Activated CD4-positive, alpha-beta T cell treated with anti-CD3 and anti-CD28 coated beads for 36 hours (primary cell): ENCODE measurements around the gene SUSD4. TPM values are rescaled to one million over a fixed set of nuclear protein-coding genes. Genes with fewer than 3 reads are reported as not detected.
A peak's percentile ranks its signal among the peaks of the same experiment; 100 is the strongest.

Experiments
- ATAC-seq: fragments of 200-7000 bp; cut with Tn5 transposase; one replicate; pipeline ENCODE4 v1.10.0; 2021; ENCODE audit warnings: mild to moderate bottlenecking, moderate library complexity
- CTCF ChIA-PET: fragments of 350-600 bp; sonication (Branson Sonifier 250); formaldehyde crosslinking; loops from one replicate; lab custom pipeline; 2021; ENCODE audit warnings: antibody characterized with exemption; lab: Charles Lee
- POLR2A ChIA-PET: fragments of 350-600 bp; sonication (Branson Sonifier 250); formaldehyde crosslinking; loops from one replicate; lab custom pipeline; 2021; ENCODE audit warnings: antibody characterized with exemption, inconsistent platforms; lab: Charles Lee
- DNase-seq: peaks from one replicate; pipeline ENCODE4 v3.0.0-alpha.2; 2020
- H3K27ac Mint-ChIP-seq: one replicate; pipeline ENCODE4 v1.8.0; 2021; ENCODE audit warnings: mixed read lengths
- H3K27me3 Mint-ChIP-seq: one replicate; pipeline ENCODE4 v1.8.0; 2021; ENCODE audit warnings: mixed read lengths
- H3K36me3 Mint-ChIP-seq: one replicate; pipeline ENCODE4 v1.8.0; 2021; ENCODE audit warnings: low read depth, mixed read lengths
- H3K4me1 Mint-ChIP-seq: one replicate; pipeline ENCODE4 v1.8.0; 2021; ENCODE audit warnings: mixed read lengths
- H3K4me3 Mint-ChIP-seq: one replicate; pipeline ENCODE4 v1.8.0; 2021; ENCODE audit warnings: mild to moderate bottlenecking, moderate library complexity, mixed read lengths
- H3K9me3 Mint-ChIP-seq: one replicate; pipeline ENCODE4 v1.8.0; 2021; ENCODE audit warnings: low read depth, mixed read lengths
- intact Hi-C, 2 experiments: fragments of 100-400 bp; cut with DNase I in 1 of 2; cut with micrococcal nuclease in 1 of 2; formaldehyde crosslinking; loops; one replicate each; pipeline versions ENCODE4 v1.14.2 to v1.15.1; 2022 to 2024; cut with DNase I, micrococcal nuclease
- total RNA-seq, 2 experiments: library from RNA; stranded (reverse); gene quantifications; one replicate each; pipeline ENCODE4 v1.2.3, GENCODE V29; 2021

Gene SUSD4
- total RNA-seq, 2 experiments from 2014 or later, result 1.9 to 2.2 TPM

DNA sequence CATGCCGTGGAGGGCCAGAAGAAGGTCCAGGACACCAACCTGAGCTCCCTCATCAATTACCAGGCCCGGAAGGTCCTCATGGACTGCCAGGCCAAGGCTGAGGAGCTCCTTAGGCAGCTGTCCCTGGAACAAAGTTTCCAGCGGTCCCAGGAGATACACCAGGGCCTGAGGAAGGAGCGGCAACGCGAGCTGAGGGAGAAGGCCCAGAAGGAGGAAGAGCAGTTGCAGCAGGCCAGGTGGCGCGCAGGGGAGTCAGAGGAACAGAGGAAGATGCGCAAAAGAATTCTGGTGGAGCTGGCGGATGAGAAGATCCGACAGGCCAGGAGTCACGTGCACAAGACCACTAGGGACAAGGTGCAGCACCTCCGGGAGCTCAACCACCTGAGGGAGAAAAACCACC, 30.7 kb upstream of the SUSD4 start:
- ATAC-seq, result no peak
- Mint-ChIP-seq H3K4me3 (no peak overlapping the region), H3K4me1 (peaks cover 2% of the 10 kb centered on the region), H3K27me3 (peaks cover 21% of the 10 kb centered on the region), H3K9me3 (no peaks in the 10 kb centered on the region), H3K36me3 (no peaks in the 10 kb centered on the region), H3K27ac (no peak overlapping the region)
- DNase-seq, result no peak
- POLR2A ChIA-PET, result no interaction called here
- CTCF ChIA-PET, result no interaction called here
- intact Hi-C loops, result no loop called here

DNA sequence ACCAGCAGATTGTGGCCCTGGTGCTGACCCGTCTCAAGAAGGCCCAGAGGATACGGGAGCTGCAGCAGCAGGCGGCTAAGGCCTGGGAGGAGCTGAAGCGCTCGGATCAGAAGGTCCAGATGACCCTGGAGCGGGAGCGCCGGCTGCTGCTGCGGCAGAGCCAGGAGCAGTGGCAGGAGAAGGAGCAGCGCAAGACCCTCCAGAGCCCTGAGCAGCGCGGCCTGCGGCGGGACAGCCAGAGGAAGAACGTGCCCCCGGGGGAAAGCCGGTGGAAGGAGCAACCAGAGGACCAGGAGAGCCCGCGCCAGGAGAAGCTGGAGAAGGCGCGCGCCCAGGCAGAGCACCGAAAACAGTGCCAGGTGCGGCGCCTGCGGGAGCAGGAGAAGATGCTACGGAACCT, 30.3 kb upstream of the SUSD4 start:
- no peak for DNase-seq
- peaks cover 23% of the 10 kb centered on the region for H3K27me3 Mint-ChIP-seq

DNA sequence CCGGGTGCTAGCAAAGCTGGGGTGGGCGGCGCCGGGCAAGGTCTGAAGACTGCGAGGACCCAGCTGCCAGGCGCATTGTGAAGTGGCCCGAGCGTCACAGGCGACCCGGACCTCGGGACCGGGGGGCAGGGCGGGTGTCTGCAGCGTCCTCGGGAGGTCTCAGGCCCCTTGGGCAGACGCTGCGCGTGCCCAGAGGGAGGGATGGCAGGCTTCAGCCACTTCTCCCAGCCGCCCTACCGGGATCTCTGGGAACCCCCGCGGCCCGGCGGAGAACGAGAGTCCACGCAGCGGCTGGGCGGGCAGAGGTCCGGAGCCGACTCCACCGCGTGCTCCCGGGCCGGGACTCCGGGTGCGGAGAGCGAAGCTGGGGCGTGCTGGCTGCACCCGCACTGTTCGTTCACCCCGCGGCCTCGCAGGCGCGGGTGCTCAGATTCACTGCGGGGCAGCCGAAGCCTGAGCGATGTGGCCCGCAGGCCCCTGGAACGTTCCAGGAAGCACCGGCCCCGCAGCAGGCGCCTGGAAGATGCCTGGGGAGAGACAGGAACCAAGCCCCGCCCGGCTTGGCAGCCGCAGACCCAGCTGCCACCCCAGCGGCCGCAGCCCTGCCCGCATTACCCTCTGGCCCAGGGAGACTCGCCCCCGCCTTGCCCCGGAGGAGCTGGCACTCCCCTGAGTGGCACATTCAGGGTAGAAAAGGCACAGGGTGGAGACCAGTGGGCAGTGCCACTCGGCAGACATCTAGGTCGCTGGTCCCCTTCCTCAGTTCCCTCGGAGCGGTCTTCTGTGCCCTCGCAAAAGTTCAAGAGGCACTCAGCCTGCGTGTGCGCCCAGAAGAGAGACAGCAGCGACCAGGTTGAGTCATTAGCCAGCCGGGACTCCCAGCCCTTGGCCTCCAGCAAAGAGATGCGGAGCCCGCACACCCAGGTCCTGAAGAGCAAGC, 29.6 kb upstream of the SUSD4 start, which contains the start of gene CCDC185:
CCDC185 (plus strand) TSS at position 141 of the 940 bp plus-strand sequence; CDS start at position 202, 61 bp downstream.
- peak; percentile 11 for DNase-seq
- Mint-ChIP-seq H3K4me1 (peaks cover 2% of the 10 kb centered on the region), H3K9me3 (no peaks in the 10 kb centered on the region), H3K36me3 (no peaks in the 10 kb centered on the region), H3K27ac (no peak within 1 kb of the TSS), H3K27me3 (peaks cover 25% of the 10 kb centered on the region), H3K4me3 (no peak within 1 kb of the TSS)
- intact Hi-C loops, result no loop called here
- ATAC-seq, result peak; percentile 23
- CTCF ChIA-PET, result no interaction called here
- POLR2A ChIA-PET, result no interaction called here

More for the DNA sequence above, 30.3 kb upstream of the SUSD4 start:
- Mint-ChIP-seq H3K36me3 (no peaks in the 10 kb centered on the region), H3K27ac (no peak overlapping the region), H3K4me3 (no peak overlapping the region), H3K4me1 (peaks cover 2% of the 10 kb centered on the region), H3K9me3 (no peaks in the 10 kb centered on the region)
- ChIA-PET CTCF (no interaction called here), POLR2A (no interaction called here)
- intact Hi-C loops, result no loop called here
- ATAC-seq, result no peak

DNA sequence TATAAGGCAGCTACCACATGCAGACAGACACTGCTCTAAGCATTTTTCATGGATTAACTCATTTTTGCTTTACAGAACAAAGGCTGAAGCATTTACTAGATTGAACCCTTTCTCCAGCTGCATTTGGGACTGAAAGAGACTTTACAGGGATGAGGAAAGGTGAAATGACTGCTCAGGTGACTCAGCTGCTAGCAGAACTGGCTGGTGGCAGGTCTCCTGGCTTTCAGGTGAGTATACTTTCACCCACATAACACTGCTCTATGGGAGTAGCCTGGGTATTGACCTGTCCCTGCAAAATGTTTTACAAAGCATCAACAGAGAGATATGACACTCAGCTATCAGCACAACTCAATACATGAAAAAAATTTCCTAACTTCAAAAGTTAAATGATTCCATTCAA, 26.6 kb upstream of the SUSD4 start:
- H3K9me3 Mint-ChIP-seq, result no peaks in the 10 kb centered on the region
- H3K4me1 Mint-ChIP-seq, result peaks cover 2% of the 10 kb centered on the region
- no peak for DNase-seq
- ChIA-PET POLR2A (no interaction called here), CTCF (interaction anchor here (0.8 to 1.0 kb wide), 2 partner anchors 11 to 29 kb away, joined by 3 read pairs; no protein-coding TSS in a partner anchor)
- H3K4me3 Mint-ChIP-seq, result no peak overlapping the region
- intact Hi-C loops, result no loop called here
- ATAC-seq, result no peak
- no peaks in the 10 kb centered on the region for H3K36me3 Mint-ChIP-seq
- H3K27me3 Mint-ChIP-seq, result peaks cover 25% of the 10 kb centered on the region
- H3K27ac Mint-ChIP-seq, result no peak overlapping the region

DNA sequence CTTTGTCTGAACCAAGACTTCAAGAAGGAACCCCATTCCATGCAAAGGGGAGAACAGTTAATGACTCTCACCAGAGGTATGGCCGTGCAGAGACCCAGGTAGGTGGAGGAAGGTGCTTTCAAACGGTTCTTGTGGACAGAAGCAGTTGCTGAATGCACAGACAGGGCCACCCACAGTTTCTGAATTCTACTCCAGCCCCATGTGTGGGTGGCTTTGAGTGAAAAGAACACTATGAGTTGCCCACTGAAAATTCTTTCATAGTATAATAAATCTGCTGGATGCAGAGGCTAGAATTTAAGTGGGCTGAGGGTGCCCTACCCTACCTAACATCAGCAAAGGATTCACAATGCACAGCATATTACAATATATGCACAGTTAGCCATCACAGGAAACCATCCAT, 22.0 kb upstream of the SUSD4 start:
- ChIA-PET CTCF (no interaction called here), POLR2A (no interaction called here)
- no peaks in the 10 kb centered on the region for H3K9me3 Mint-ChIP-seq
- H3K4me3 Mint-ChIP-seq, result no peak overlapping the region
- no peaks in the 10 kb centered on the region for H3K4me1 Mint-ChIP-seq
- no peak overlapping the region for H3K27ac Mint-ChIP-seq
- DNase-seq (no peak), ATAC-seq (no peak)
- peaks cover 7% of the 10 kb centered on the region for H3K27me3 Mint-ChIP-seq
- intact Hi-C loops, result no loop called here
- H3K36me3 Mint-ChIP-seq, result no peaks in the 10 kb centered on the region

DNA sequence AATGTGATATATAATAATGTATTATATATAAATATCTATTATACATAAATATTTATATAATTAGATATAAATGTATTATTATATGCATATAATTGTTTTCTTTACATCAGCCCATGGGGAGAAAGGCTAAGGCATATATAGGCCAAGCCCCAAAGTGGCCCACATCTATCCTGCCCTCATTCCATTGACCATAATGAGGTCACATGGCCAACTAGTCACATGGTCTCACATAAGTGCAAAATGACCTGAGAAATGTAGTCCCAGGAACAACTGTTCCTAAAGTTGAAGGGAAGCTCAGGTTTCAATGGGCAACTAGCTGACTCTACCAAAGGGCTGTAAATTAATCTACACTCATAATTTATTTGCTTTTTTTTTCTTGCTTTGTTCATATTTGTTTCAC, 14.8 kb upstream of the SUSD4 start:
- Mint-ChIP-seq H3K27me3 (no peaks in the 10 kb centered on the region), H3K4me3 (no peak overlapping the region), H3K36me3 (no peaks in the 10 kb centered on the region), H3K9me3 (peaks cover 4% of the 10 kb centered on the region), H3K27ac (no peak overlapping the region), H3K4me1 (no peaks in the 10 kb centered on the region)
- ATAC-seq, result no peak
- ChIA-PET POLR2A (no interaction called here), CTCF (interaction anchor here (0.6 to 1.5 kb wide), 2 partner anchors 14 to 247 kb away, joined by 3 to 4 read pairs; no protein-coding TSS in a partner anchor)
- no peak for DNase-seq
- intact Hi-C loops, result no loop called here

DNA sequence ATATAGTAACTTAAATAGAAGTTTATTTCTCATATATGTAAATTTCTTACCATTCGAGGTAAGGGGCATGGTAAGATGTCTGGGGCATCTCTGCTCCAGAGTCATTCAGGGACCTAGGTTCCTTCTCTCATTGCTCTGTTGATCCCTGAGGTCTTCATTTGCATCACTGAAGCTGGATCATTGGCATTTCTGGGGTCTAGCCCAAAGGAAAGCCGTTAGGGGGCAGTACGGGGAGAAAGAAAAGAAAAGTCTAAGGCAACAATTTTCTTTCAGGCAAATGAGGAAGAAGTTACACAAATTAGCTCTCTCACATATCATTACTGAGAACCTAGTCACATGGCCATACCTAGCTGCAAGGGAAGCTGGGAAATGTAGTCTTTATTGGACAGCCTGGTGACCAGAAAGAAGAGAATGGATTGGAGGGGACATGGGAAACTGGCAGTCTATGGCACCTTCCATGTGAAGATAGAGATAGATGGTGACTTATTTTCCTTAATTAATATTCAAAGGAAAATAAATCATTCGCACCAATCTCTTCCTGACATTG, 10.2 kb upstream of the SUSD4 start:
- no peaks in the 10 kb centered on the region for H3K36me3 Mint-ChIP-seq
- ChIA-PET POLR2A (no interaction called here), CTCF (interaction anchor here (0.5 to 0.8 kb wide), 2 partner anchors 66 to 110 kb away, joined by 3 read pairs; no protein-coding TSS in a partner anchor)
- H3K27me3 Mint-ChIP-seq, result no peaks in the 10 kb centered on the region
- DNase-seq (no peak), ATAC-seq (no peak)
- H3K9me3 Mint-ChIP-seq, result peaks cover 4% of the 10 kb centered on the region
- H3K4me3 Mint-ChIP-seq, result no peak overlapping the region
- no peaks in the 10 kb centered on the region for H3K4me1 Mint-ChIP-seq
- no peak overlapping the region for H3K27ac Mint-ChIP-seq
- intact Hi-C loops, result no loop called here

DNA sequence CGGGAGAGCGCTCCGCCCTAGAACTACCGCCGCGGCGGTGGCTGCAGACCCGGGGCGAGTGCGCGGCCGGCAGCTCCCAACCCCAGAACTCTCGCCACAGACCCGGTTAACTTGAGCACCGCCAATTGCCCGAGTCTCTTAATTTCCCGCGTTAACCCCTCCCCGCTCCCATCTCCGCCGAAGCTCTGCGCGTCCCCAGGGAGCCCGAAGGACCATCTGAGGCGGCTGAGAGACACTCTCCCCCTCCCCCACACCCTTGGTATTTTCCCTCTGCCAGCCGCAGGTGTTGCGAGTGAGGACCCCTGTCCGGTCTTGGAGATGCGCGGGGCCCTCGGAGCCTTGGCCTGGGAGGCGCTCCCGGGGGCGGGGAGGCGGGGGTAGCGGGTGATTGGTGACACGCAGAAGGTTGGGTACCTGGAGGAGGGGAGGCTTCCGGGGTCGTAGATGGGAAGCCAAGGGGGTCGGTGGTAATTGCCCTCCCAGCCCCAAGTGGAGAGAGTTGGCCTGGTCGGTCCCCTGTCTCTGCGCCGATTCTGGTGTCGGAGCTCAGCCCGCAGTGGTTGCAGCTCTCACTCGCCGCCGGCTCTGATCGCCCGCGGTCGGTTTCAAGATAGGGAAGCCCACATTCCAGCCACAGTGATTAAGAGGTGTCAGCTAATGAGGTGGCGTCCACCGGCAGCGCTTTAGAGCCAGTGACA, 858 bp upstream of the SUSD4 start:
- ChIA-PET CTCF (interaction anchor here (0.5 to 1.2 kb wide), 10 partner anchors 15 to 331 kb away, joined by 3 to 6 read pairs (median 4); no protein-coding TSS in a partner anchor), POLR2A (interaction anchor here (0.7 kb wide), 1 partner anchor 231 kb away, joined by 3 read pairs; no protein-coding TSS in a partner anchor)
- Mint-ChIP-seq H3K27me3 (peaks cover 11% of the 10 kb centered on the region), H3K4me3 (peak overlapping the region; percentile 66), H3K36me3 (no peaks in the 10 kb centered on the region), H3K9me3 (no peaks in the 10 kb centered on the region), H3K4me1 (peaks cover 15% of the 10 kb centered on the region), H3K27ac (peak overlapping the region; percentile 37)
- intact Hi-C loops, result loop anchor here (1.0 to 10.0 kb wide), 6 partner anchors 130 to 653 kb away; partner anchors contain the start of genes AIDA (in 1 of the 2) and BROX (in 1 of the 2)
- peak; percentile 39 for DNase-seq
- ATAC-seq, result no peak

DNA sequence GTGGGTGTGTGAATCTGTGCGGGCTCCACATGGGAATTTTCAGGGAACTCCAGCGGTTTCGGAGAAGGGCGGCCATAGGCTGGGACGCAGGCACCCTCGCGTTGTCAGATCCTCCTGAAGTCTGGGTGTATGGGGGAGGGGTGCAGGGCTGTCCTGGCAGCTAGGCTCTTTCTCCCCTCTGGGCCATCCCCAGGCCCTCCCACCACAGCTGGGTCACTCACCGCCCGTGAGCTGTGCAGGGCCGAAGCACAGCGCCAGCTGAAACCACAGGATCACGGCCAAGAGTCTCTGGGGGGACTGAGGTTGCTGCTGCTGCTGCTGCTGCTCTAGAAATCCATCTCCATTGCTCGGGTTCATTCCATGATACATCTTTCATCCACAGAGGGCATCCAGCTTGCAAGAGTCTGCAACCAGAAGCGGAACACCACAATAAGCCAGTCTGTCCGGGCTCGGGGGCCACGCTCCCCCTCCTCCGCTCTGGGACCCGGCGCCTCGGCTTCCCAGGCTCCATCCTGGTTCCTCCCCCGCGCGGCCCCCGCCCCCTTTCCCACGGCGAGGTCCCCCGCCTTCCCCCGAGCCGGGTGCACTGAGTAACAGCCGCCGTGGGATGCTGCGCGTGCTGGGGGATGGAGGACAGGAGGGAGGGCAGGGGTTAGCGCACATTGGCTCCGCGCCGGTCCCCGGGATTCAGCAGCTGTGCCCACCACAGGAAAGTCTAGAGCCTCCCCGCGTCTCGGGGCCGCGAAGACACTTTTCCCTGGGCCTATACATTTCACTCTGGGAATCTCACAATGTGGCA, 720 bp downstream of the SUSD4 start:
- H3K9me3 Mint-ChIP-seq, result no peaks in the 10 kb centered on the region
- H3K4me3 Mint-ChIP-seq, result peak overlapping the region; percentile 80
- H3K4me1 Mint-ChIP-seq, result peaks cover 18% of the 10 kb centered on the region
- H3K27ac Mint-ChIP-seq, result no peak overlapping the region
- no peaks in the 10 kb centered on the region for H3K36me3 Mint-ChIP-seq
- POLR2A ChIA-PET, result no interaction called here
- CTCF ChIA-PET, result interaction anchor here (0.5 to 2.7 kb wide), 8 partner anchors 15 to 230 kb away, joined by 3 to 10 read pairs (median 4); no protein-coding TSS in a partner anchor
- DNase-seq, result peak; percentile 59
- ATAC-seq, result peak; percentile 35
- peaks cover 11% of the 10 kb centered on the region for H3K27me3 Mint-ChIP-seq
- intact Hi-C loops, result loop anchor here in 1 of 2 experiments (5.0 to 10.0 kb wide), 2 partner anchors 128 to 231 kb away; no protein-coding TSS in a partner anchor

DNA sequence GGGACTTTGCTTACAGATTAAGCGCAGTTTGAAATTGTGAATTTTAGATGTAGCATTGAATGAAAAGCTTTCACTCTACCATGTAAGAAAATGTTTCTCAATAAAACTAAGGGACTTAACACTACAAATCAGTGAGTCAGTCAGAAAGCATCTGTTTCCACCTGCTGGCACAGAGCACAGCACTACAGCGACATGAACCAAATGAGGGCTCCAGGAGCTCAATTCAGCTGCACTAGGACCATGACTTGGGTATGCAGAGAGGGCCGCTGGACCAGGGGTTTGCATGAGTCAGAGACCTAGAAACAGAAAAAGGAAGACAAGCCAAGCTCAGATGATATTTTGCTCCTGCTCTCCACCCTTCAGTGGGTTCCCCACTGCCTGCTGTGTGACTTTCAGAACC, 5.2 kb downstream of the SUSD4 start:
- DNase-seq, result peak; percentile 25
- peaks cover 3% of the 10 kb centered on the region for H3K27me3 Mint-ChIP-seq
- ChIA-PET CTCF (interaction anchor here (0.6 to 0.9 kb wide), 3 partner anchors 10 to 738 kb away, joined by 3 read pairs; no protein-coding TSS in a partner anchor), POLR2A (interaction anchor here (0.8 kb wide), 1 partner anchor 225 kb away, joined by 3 read pairs; no protein-coding TSS in a partner anchor)
- no peak overlapping the region for H3K27ac Mint-ChIP-seq
- ATAC-seq, result peak; percentile 43
- no peaks in the 10 kb centered on the region for H3K9me3 Mint-ChIP-seq
- peaks cover 18% of the 10 kb centered on the region for H3K4me1 Mint-ChIP-seq
- intact Hi-C loops, result no loop called here
- H3K4me3 Mint-ChIP-seq, result no peak overlapping the region
- H3K36me3 Mint-ChIP-seq, result no peaks in the 10 kb centered on the region
